WI38 (cell line): Measurements from ENCODE around the gene NUTM1.
A peak's percentile ranks its signal among the peaks of the same experiment; 100 is the strongest.

Experiments
- H3K4me3 ChIP-seq: 2 replicates; pipeline ENCODE4 v1.5.1; 2011; ENCODE audit warnings: low read depth, mild to moderate bottlenecking, control low read depth, low read length
- TF ChIP-seq, protein P1 (sequence below): IDR thresholded peaks from 2 replicates; pipeline ENCODE4 v1.5.1; 2012; ENCODE audit warnings: low read depth, mild to moderate bottlenecking, control low read depth, low read length

Gene NUTM1

DNA sequence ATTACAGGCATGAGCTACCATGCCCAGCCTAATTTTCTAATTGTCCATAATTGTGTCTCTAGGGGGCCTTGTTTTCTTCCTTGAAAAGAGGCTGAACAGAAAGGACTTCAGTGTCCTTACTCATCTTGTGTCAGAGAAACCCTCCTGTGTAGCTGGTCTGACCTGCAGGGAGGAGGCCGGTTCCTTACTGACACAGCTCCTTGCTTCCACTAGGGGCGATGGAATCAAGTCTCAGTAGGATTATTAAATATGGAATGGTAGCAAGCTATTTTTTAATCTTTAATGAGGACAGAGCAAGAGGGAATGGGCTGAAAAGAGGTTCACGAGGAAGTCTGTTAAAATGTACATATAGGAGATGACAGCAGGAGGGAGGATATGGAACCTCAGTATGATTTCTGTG is 15.3 kb downstream of the NUTM1 start:
- no peak overlapping the region for H3K4me3 ChIP-seq
- TF ChIP-seq, protein P1, sequence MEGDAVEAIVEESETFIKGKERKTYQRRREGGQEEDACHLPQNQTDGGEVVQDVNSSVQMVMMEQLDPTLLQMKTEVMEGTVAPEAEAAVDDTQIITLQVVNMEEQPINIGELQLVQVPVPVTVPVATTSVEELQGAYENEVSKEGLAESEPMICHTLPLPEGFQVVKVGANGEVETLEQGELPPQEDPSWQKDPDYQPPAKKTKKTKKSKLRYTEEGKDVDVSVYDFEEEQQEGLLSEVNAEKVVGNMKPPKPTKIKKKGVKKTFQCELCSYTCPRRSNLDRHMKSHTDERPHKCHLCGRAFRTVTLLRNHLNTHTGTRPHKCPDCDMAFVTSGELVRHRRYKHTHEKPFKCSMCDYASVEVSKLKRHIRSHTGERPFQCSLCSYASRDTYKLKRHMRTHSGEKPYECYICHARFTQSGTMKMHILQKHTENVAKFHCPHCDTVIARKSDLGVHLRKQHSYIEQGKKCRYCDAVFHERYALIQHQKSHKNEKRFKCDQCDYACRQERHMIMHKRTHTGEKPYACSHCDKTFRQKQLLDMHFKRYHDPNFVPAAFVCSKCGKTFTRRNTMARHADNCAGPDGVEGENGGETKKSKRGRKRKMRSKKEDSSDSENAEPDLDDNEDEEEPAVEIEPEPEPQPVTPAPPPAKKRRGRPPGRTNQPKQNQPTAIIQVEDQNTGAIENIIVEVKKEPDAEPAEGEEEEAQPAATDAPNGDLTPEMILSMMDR, result 0 out of 2 replicates have a peak, but pooled peaks have one; percentile 6

DNA sequence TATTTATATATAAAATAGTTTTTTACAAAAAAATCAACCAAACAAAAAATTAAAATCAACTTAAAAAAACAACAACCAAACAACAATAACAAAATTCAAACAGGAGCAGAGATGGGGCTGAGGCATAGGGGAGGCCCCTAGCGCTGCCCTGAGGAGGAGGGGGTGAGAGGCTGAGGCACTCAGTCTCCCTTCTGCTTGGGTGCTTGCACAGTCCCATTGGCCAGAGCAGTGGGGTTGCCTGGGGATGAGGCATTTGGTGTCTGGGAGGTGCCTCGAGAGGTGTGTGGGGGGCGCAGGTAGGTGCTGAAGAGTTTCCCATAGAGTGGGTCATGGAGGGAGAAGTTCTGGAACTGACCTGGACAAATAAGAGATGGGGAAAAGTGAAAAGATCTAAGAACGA is 15.8 kb downstream of the NUTM1 start:
- no peak overlapping the region for H3K4me3 ChIP-seq
- TF ChIP-seq, protein P1, result no peak

DNA sequence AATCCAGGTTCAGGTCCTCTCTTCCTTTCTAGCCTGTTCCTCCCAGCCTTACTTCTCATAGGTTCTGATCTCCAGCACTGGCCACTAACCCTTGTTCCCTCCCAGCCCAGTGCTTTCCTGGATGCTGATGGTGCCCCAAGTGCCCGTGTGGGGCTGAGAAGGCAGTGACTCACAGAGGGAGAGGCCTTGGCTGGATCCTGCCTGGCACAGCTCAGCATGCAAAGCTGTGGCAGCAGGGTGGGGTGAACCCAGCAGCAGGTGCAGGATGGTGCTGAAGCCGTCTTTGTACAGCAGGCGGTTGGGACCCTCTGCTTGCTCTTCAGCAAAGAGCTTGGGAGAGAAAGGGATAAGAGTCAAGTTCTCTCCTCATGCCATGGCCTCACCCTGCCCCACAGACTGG is 16.3 kb downstream of the NUTM1 start:
- TF ChIP-seq, protein P1, result no peak
- H3K4me3 ChIP-seq, result no peak overlapping the region

DNA sequence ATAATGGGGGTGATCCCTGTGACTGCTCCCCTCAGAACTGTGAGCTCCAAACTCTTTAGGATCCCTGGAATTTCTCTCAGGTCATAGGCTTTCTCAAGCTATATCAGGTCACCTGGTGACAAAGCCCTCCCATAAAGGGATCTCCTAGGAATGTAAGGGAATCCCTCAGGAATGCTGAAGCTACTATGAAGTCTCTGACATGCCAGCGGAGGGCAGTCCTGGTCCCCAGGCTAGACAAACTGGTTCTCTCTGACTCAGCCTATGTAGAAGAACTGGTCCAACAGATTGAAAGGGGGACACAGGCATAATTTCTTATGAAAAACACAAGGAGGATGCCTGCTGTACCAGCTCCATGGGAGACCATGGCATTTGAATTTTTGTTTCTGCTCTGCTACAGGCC is 17.2 kb downstream of the NUTM1 start:
- H3K4me3 ChIP-seq, result no peak overlapping the region
- TF ChIP-seq, protein P1, result no peak

DNA sequence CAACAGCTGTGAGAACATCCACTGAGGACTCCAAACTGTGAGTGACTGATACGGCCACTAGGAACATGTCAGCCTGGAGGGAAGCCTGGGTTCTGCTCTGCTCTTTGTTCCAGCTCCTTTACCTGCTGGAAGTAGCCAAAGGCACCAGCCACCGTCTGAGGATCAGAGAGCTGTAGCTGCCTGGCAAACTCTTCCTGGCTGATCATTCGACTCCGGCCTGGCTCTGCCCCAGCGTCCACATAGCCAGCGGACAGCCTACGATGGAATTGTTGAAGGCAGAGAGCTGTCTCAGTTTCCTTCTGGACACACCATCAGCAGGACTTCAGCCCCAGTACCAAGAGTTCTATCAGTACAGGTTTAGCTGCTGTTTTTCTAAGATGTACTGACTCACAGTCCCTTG is 18.2 kb downstream of the NUTM1 start:
- no peak overlapping the region for H3K4me3 ChIP-seq
- TF ChIP-seq, protein P1, result no peak

DNA sequence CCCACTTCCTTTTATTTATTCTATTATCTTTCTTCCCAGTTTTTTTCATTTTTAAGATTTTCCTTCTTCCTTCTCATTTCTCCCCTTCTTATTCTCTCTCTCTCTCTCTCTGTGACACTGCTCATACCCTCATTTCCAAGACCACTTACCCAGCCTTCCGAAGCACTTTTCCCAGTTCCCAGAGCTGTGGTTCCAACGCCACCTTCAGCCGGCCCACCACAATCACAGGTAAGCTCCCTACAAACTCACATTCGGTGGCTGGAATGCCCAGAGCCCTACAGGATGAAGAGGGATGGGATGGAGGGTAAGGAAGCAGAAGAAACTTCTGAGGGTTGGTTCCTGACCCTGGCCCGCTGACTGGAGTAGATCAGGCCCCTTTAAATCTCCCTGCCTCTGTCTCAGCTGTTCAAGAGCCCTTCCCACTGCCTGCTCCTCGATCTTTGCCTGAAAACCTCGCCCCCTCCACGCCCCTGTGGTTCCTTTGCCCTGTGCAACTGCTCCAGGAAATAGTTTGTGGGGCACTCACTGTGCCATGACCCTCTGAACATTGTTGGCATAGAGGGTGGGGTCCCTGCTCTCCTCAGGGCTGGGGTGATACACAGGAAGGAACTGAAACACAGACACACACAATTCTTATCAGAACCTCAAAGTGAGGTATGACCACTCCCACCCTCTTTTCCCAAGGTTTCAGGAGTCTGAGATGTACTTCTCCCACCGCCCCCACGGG is 19.1 kb downstream of the NUTM1 start:
- TF ChIP-seq, protein P1, result no peak
- no peak overlapping the region for H3K4me3 ChIP-seq

DNA sequence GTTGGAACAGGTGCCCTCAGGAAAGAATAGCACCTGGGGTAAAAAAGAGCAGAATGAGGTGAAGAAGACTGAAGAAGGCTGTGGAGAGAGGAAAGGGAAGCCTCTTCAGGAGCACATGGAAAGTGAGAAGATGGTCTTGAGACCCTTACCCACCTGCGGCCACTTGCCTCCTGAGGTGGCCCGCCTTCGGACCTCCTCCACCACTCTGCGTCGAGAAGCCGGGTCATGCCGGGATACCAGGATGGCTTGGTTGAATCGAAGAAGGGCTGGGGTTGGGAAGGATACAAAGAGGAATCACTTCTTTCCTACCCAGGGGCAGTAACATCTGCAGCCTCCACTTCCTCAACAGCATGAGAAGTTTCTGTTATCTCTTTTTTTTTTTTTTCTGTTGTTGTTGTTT is 20.9 kb downstream of the NUTM1 start:
- H3K4me3 ChIP-seq, result no peak overlapping the region
- TF ChIP-seq, protein P1, result no peak
